Prostate gland (tissue), 2 donors: ENCODE measurements around the gene POLR1C. TPM values are rescaled to one million over a fixed set of nuclear protein-coding genes. Genes with fewer than 3 reads are reported as not detected.

Experiments used
- DNase-seq: peaks from one replicate; pipeline ENCODE4 v3.0.0-alpha.2; 2019; ENCODE audit warnings: low spot score
- H3K27ac ChIP-seq, 2 donors: fragments of 200-600 bp; sonication (generic); 2 replicates each; pipeline ENCODE4 v1.5.1; 2017 to 2019
- H3K27me3 ChIP-seq: fragments of 200-600 bp; sonication (generic); replicated peaks from 2 replicates; pipeline ENCODE4 v1.5.1; 2019; ENCODE audit not compliant: insufficient read depth
- H3K36me3 ChIP-seq, 2 donors: fragments of 200-600 bp; sonication (generic); 1 replicate in 1 of 2; 2 replicates in 1 of 2; pipeline versions ENCODE4 v1.5.1 to v1.8.1; 2017 to 2019
- H3K4me1 ChIP-seq: fragments of 200-600 bp; sonication (generic); replicated peaks from 2 replicates; pipeline ENCODE4 v1.5.1; 2019
- H3K4me3 ChIP-seq, 2 donors: fragments of 200-600 bp; sonication (generic); 2 replicates each; pipeline ENCODE4 v1.5.1; 2017 to 2019
- H3K9me3 ChIP-seq: fragments of 200-600 bp; sonication (generic); 2 replicates; pipeline ENCODE4 v1.5.1; 2017
- CTCF ChIP-seq, 4 experiments: fragments of 200-600 bp in 2 of 4; fragments of 450-650 bp in 2 of 4; sonication (generic) in 2 of 4; IDR thresholded peaks; 1 replicate in 3 of 4; 2 replicates in 1 of 4; pipeline ENCODE4 v1.5.1; 2016 to 2019; ENCODE audit warnings: antibody characterized with exemption in 4 of 4, mild to moderate bottlenecking in 2 of 4, moderate library complexity in 2 of 4
- POLR2A ChIP-seq: fragments of 450-650 bp; IDR thresholded peaks from one replicate; pipeline ENCODE4 v1.6.1; 2016; ENCODE audit warnings: antibody characterized with exemption, mild to moderate bottlenecking
- POLR2AphosphoS5 ChIP-seq: sonication (generic); formaldehyde crosslinking; IDR thresholded peaks from one replicate; pipeline ENCODE4 v1.6.1; 2017; ENCODE audit warnings: antibody characterized with exemption
- WGBS: methylation state at CpG from one replicate; pipeline ENCODE4 v1.1.5; 2018; 5-methylcytosine and 5-hydroxymethylcytosine counted together
- intact Hi-C: fragments of 100-400 bp; cut with DNase I; formaldehyde crosslinking; loops from one replicate; pipeline ENCODE4 v1.14.2; 2022
- total RNA-seq, 2 donors: library from RNA; depleted of rRNA; stranded (reverse); fragments of >200 nt; gene quantifications; one replicate each; pipeline ENCODE4 v1.1.0, GENCODE V29; 2016

POLR1C gene
- total RNA-seq, 2 donors from 2014 or later: 24.4 to 37.2 TPM

GRCh38 chr6:43515808-43516207 is 1.1 kb upstream of the POLR1C start:
- H3K4me1 ChIP-seq: peaks cover 9% of the 10 kb centered on the region
- peak overlapping the region; percentile 87 to 89 for H3K27ac ChIP-seq
- DNase-seq: no peak
- peaks cover 4 to 14% of the 10 kb centered on the region in 2 donors for H3K36me3 ChIP-seq
- peak overlapping the region; percentile 71 to 87 for H3K4me3 ChIP-seq
- WGBS: 59% methylated on average over 9 of the region's 9 CpGs
- H3K9me3 ChIP-seq: no peaks in the 10 kb centered on the region
- TF ChIP-seq POLR2A (no peak), CTCF (IDR thresholded peaks at IDR 0.05) (no peak), POLR2AphosphoS5 (no peak)
- H3K27me3 ChIP-seq: no peaks in the 10 kb centered on the region
- intact Hi-C loops: no loop called here

- Histone ChIP-seq H3K27ac (peak overlapping the region; percentile 87 to 89), H3K36me3 (peaks cover 4 to 19% of the 10 kb centered on the region in 2 donors), H3K4me3 (peak overlapping the region; percentile 71 to 87), H3K4me1 (peaks cover 9% of the 10 kb centered on the region), H3K9me3 (no peaks in the 10 kb centered on the region), H3K27me3 (no peaks in the 10 kb centered on the region)
- no peak for DNase-seq
- TF ChIP-seq POLR2AphosphoS5 (no peak), POLR2A (no peak)
- intact Hi-C loops: no loop called here
- WGBS: 2% methylated on average over 10 of the region's 10 CpGs
Measured at GRCh38 chr6:43516367-43516696, 557 bp upstream of the POLR1C start.

- peak overlapping the region; percentile 71 to 87 for H3K4me3 ChIP-seq
- no peak for TF ChIP-seq POLR2AphosphoS5
- no peak for TF ChIP-seq CTCF (IDR thresholded peaks at IDR 0.05)
- no peak for TF ChIP-seq POLR2A
- WGBS: 2% methylated on average over 10 of the region's 10 CpGs
- H3K9me3 ChIP-seq: no peaks in the 10 kb centered on the region
- H3K27me3 ChIP-seq: no peaks in the 10 kb centered on the region
- peaks cover 4 to 14% of the 10 kb centered on the region in 2 donors for H3K36me3 ChIP-seq
- H3K27ac ChIP-seq: peak overlapping the region; percentile 87 to 89
- intact Hi-C loops: no loop called here
- peaks cover 9% of the 10 kb centered on the region for H3K4me1 ChIP-seq
- DNase-seq: no peak
Measured at GRCh38 chr6:43517505-43518357, 842 bp downstream of the POLR1C start.

DNA sequence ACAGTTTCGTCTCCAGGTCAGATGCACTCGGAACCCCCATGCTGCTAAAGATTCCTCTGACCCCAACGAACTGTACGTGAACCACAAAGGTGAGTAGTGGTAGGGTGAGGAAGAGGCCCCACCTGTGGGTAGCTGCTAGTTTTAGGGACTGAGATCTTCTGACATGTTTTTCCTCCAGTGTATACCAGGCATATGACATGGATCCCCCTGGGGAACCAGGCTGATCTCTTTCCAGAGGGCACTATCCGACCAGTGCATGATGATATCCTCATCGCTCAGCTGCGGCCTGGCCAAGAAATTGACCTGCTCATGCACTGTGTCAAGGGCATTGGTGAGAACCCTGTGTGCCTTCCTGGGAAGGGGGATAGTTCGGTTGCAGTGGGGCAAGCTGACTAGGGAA is 3.2 kb downstream of the POLR1C start:
- no peak for DNase-seq
- WGBS: 91% methylated on average over 8 of the region's 8 CpGs
- Histone ChIP-seq H3K36me3 (peaks cover 0 to 9% of the 10 kb centered on the region in 2 donors), H3K4me3 (no peak overlapping the region), H3K27me3 (no peaks in the 10 kb centered on the region), H3K27ac (no peak overlapping the region), H3K4me1 (peaks cover 5% of the 10 kb centered on the region), H3K9me3 (no peaks in the 10 kb centered on the region)
- no peak for TF ChIP-seq POLR2AphosphoS5
- no peak for TF ChIP-seq CTCF (IDR thresholded peaks at IDR 0.05)
- TF ChIP-seq POLR2A: no peak
- intact Hi-C loops: no loop called here

GRCh38 chr6:43521836-43522235 is 4.9 kb downstream of the POLR1C start:
- 60% methylated on average over 2 of the region's 2 CpGs for WGBS
- H3K27ac ChIP-seq: no peak overlapping the region
- no peak for TF ChIP-seq POLR2A
- TF ChIP-seq CTCF (IDR thresholded peaks at IDR 0.05): no peak
- TF ChIP-seq POLR2AphosphoS5: no peak
- peaks cover 0 to 9% of the 10 kb centered on the region in 2 donors for H3K36me3 ChIP-seq
- H3K4me3 ChIP-seq: no peak overlapping the region
- H3K9me3 ChIP-seq: no peaks in the 10 kb centered on the region
- H3K4me1 ChIP-seq: no peaks in the 10 kb centered on the region
- intact Hi-C loops: no loop called here
- H3K27me3 ChIP-seq: no peaks in the 10 kb centered on the region
- DNase-seq: no peak
